Calu3 (cell line): Measurements from ENCODE around the gene FUZ. TPM values are rescaled to one million over a fixed set of nuclear protein-coding genes. Genes with fewer than 3 reads are reported as not detected.
A peak's percentile ranks its signal among the peaks of the same experiment; 100 is the strongest.

ENCODE experiments used
- BruUV-seq: library from RNA; stranded (reverse); fragments of 400-500 nt; replicated peaks from 2 replicates; lab custom pipeline; 2021; lab: Mats Ljungman, UMichigan
- CTCF ChIA-PET: fragments of 300-600 bp; sonication (Branson Sonifier 250); formaldehyde crosslinking; loops from one replicate; lab custom pipeline; 2022; ENCODE audit warnings: antibody characterized with exemption; lab: Charles Lee
- DNase-seq: peaks from one replicate; pipeline ENCODE4 v3.0.0; 2022
- H3K27ac Mint-ChIP-seq: one replicate; pipeline ENCODE4 v1.8.0; 2022; ENCODE audit warnings: mixed read lengths; ENCODE audit not compliant: unreplicated experiment
- H3K27me3 Mint-ChIP-seq: one replicate; pipeline ENCODE4 v1.8.0; 2022; ENCODE audit warnings: mixed read lengths; ENCODE audit not compliant: unreplicated experiment
- H3K36me3 Mint-ChIP-seq: one replicate; pipeline ENCODE4 v1.8.0; 2022; ENCODE audit warnings: mild to moderate bottlenecking, moderate library complexity, mixed read lengths; ENCODE audit not compliant: insufficient read depth, unreplicated experiment
- H3K4me1 Mint-ChIP-seq: one replicate; pipeline ENCODE4 v1.8.0; 2022; ENCODE audit warnings: mild to moderate bottlenecking, low read depth, mixed read lengths; ENCODE audit not compliant: unreplicated experiment
- H3K4me3 Mint-ChIP-seq: one replicate; pipeline ENCODE4 v1.8.0; 2022; ENCODE audit warnings: mild to moderate bottlenecking, low read depth, moderate library complexity, mixed read lengths; ENCODE audit not compliant: unreplicated experiment
- H3K9me3 Mint-ChIP-seq: one replicate; pipeline ENCODE4 v1.8.0; 2022; ENCODE audit warnings: low read depth, mixed read lengths; ENCODE audit not compliant: unreplicated experiment
- CTCF ChIP-seq: fragments of 200-600 bp; IDR thresholded peaks from one replicate; pipeline ENCODE4 v1.8.0; 2022; ENCODE audit warnings: antibody characterized with exemption; ENCODE audit not compliant: unreplicated experiment
- intact Hi-C: fragments of 100-400 bp; cut with micrococcal nuclease; formaldehyde crosslinking; loops from one replicate; pipeline ENCODE4 v1.10.0; 2022; ENCODE audit not compliant: unreplicated experiment
- total RNA-seq: library from RNA; stranded (reverse); gene quantifications from 2 replicates; pipeline ENCODE4 v1.2.3, GENCODE V29; 2022

Gene FUZ
- total RNA-seq, 1 experiment from 2014 or later = 12.2 TPM

DNA sequence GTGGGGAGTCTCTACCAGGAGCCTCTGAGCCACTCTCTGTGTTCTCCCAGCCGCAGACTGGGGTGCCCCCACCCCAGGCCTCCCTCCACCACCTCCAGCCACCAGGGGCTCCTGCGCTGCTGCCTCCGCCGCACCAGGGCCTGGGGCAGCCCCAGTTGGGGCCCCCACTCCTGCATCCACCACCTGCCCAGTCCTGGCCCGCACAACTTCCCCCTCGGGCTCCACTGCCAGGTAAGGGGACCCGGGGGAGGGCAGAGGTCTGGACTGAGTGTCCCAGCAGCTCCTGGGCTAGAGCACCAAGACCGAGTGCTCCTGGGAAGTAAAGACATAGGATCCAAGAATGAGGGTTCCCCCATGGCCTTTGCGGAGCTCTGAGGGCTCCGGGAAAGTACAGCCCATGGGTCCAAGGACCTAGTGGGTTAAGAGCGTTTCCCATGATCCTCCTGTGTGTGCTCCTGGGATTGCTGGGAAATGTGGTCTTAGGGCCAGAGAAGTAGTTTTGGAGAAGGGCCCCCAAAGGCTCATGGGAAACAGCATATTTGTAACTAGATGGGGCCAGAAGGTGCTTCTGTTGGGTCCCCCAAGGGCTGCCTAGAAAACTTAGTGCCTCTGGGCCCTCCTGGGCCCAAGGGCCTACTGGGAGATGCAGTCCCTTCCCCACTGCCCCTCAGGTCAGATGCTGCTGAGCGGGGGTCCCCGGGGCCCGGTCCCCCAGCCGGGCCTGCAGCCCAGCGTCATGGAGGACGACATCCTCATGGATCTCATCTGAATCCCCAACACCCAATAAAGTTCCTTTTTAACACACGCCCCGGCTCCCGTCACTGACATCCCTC, 23.3 kb upstream of the FUZ start:
- H3K27me3 Mint-ChIP-seq = no peaks in the 10 kb centered on the region
- no peaks in the 10 kb centered on the region for H3K9me3 Mint-ChIP-seq
- no peak overlapping the region for H3K27ac Mint-ChIP-seq
- no TSS peak for BruUV-seq
- no peak overlapping the region for H3K4me3 Mint-ChIP-seq
- DNase-seq = no peak
- no peaks in the 10 kb centered on the region for H3K4me1 Mint-ChIP-seq
- CTCF ChIA-PET = no interaction called here
- intact Hi-C loops = no loop called here
- no peak for TF ChIP-seq CTCF
- H3K36me3 Mint-ChIP-seq = peaks cover 69% of the 10 kb centered on the region

- no peaks in the 10 kb centered on the region for H3K4me1 Mint-ChIP-seq
- no peaks in the 10 kb centered on the region for H3K27me3 Mint-ChIP-seq
- no peaks in the 10 kb centered on the region for H3K9me3 Mint-ChIP-seq
- H3K4me3 Mint-ChIP-seq = no peak overlapping the region
- no peak for DNase-seq
- TF ChIP-seq CTCF = no peak
- H3K36me3 Mint-ChIP-seq = peaks cover 75% of the 10 kb centered on the region
- CTCF ChIA-PET = no interaction called here
- BruUV-seq = TSS peak; percentile 11
- intact Hi-C loops = no loop called here
- no peak overlapping the region for H3K27ac Mint-ChIP-seq
These were observed 22.5 kb upstream of the FUZ start for GRCh38 chr19:49835562-49835961.

- TF ChIP-seq CTCF = no peak
- no peak overlapping the region for H3K4me3 Mint-ChIP-seq
- no peak for DNase-seq
- peaks cover 59% of the 10 kb centered on the region for H3K36me3 Mint-ChIP-seq
- H3K27ac Mint-ChIP-seq = no peak overlapping the region
- intact Hi-C loops = no loop called here
- no peaks in the 10 kb centered on the region for H3K9me3 Mint-ChIP-seq
- CTCF ChIA-PET = no interaction called here
- no peaks in the 10 kb centered on the region for H3K4me1 Mint-ChIP-seq
- no TSS peak for BruUV-seq
- no peaks in the 10 kb centered on the region for H3K27me3 Mint-ChIP-seq
These were observed 20.5 kb upstream of the FUZ start for GRCh38 chr19:49833599-49833998.

DNA sequence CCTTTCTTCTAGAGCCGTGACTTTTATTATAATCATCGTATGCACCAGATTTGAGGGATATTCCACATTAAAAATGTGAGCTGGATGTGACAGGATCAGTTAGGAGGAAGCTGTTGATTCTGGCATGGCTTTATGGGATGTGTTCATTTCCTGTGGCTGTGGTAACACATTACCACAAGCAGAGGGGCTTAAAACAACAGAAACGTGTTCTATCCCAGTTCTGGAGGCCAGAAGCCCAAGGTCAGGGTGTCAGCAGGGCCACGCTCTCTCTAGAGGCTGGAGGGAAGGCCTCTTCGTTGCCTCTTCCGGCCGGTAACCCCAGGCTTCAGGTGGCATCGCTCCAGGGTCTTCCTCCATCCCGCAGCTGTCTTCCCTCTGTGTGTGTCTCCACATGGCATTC, 19.5 kb upstream of the FUZ start:
- H3K27me3 Mint-ChIP-seq = no peaks in the 10 kb centered on the region
- no peaks in the 10 kb centered on the region for H3K9me3 Mint-ChIP-seq
- no peak overlapping the region for H3K27ac Mint-ChIP-seq
- DNase-seq = no peak
- no TSS peak for BruUV-seq
- H3K4me3 Mint-ChIP-seq = no peak overlapping the region
- intact Hi-C loops = no loop called here
- no peaks in the 10 kb centered on the region for H3K4me1 Mint-ChIP-seq
- peaks cover 51% of the 10 kb centered on the region for H3K36me3 Mint-ChIP-seq
- CTCF ChIA-PET = no interaction called here
- no peak for TF ChIP-seq CTCF
